ENCODE data around the gene COBL.

The COBL gene

GRCh38 chr7:51021906-51022570 lies 294.6 kb downstream of the COBL start:
- Mint-ChIP-seq H3K27me3 (no peaks in the 10 kb centered on the region), H3K27ac (no peak overlapping the region), H3K4me1 (ENCODE audit: low read depth) (peaks cover 1% of the 10 kb centered on the region), H3K4me3 (no peak overlapping the region), H3K9me3 (peaks cover 2% of the 10 kb centered on the region), H3K36me3 (ENCODE audit: low read depth) (no peaks in the 10 kb centered on the region)
- DNase-seq = no peak

GRCh38 chr7:51020944-51021343 lies 295.7 kb downstream of the COBL start:
- H3K27ac Mint-ChIP-seq = no peak overlapping the region
- no peaks in the 10 kb centered on the region for H3K27me3 Mint-ChIP-seq
- H3K36me3 Mint-ChIP-seq (ENCODE audit: low read depth) = no peaks in the 10 kb centered on the region
- DNase-seq = no peak
- H3K4me3 Mint-ChIP-seq = no peak overlapping the region
- H3K9me3 Mint-ChIP-seq = peaks cover 2% of the 10 kb centered on the region
- H3K4me1 Mint-ChIP-seq (ENCODE audit: low read depth) = peaks cover 1% of the 10 kb centered on the region

GRCh38 chr7:51019891-51020870 lies 296.4 kb downstream of the COBL start:
- Mint-ChIP-seq H3K4me3 (no peak overlapping the region), H3K9me3 (peaks cover 2% of the 10 kb centered on the region), H3K4me1 (ENCODE audit: low read depth) (peaks cover 1% of the 10 kb centered on the region), H3K36me3 (ENCODE audit: low read depth) (no peaks in the 10 kb centered on the region), H3K27me3 (no peaks in the 10 kb centered on the region), H3K27ac (no peak overlapping the region)
- DNase-seq = no peak

GRCh38 chr7:51019191-51019844 lies 297.3 kb downstream of the COBL start:
- no peak overlapping the region for H3K27ac Mint-ChIP-seq
- DNase-seq = no peak
- H3K36me3 Mint-ChIP-seq (ENCODE audit: low read depth) = no peaks in the 10 kb centered on the region
- no peak overlapping the region for H3K4me3 Mint-ChIP-seq
- H3K4me1 Mint-ChIP-seq (ENCODE audit: low read depth) = peaks cover 1% of the 10 kb centered on the region
- peaks cover 2% of the 10 kb centered on the region for H3K9me3 Mint-ChIP-seq
- H3K27me3 Mint-ChIP-seq = no peaks in the 10 kb centered on the region

GRCh38 chr7:51017576-51018535 lies 298.8 kb downstream of the COBL start:
- Mint-ChIP-seq H3K9me3 (peaks cover 2% of the 10 kb centered on the region), H3K27me3 (no peaks in the 10 kb centered on the region), H3K4me3 (no peak overlapping the region), H3K4me1 (ENCODE audit: low read depth) (peaks cover 1% of the 10 kb centered on the region), H3K36me3 (ENCODE audit: low read depth) (no peaks in the 10 kb centered on the region), H3K27ac (peak overlapping the region; percentile 53)
- DNase-seq = no peak

- H3K27me3 Mint-ChIP-seq = no peaks in the 10 kb centered on the region
- DNase-seq = no peak
- no peak overlapping the region for H3K27ac Mint-ChIP-seq
- peaks cover 1% of the 10 kb centered on the region for H3K4me1 Mint-ChIP-seq (ENCODE audit: low read depth)
- H3K9me3 Mint-ChIP-seq = peaks cover 2% of the 10 kb centered on the region
- H3K4me3 Mint-ChIP-seq = no peak overlapping the region
- H3K36me3 Mint-ChIP-seq (ENCODE audit: low read depth) = no peaks in the 10 kb centered on the region
Observed at GRCh38 chr7:51016546-51016945, 300.1 kb downstream of the COBL start.

- Mint-ChIP-seq H3K36me3 (ENCODE audit: low read depth) (no peaks in the 10 kb centered on the region), H3K27me3 (no peaks in the 10 kb centered on the region), H3K27ac (no peak overlapping the region), H3K4me1 (ENCODE audit: low read depth) (peaks cover 1% of the 10 kb centered on the region), H3K4me3 (no peak overlapping the region), H3K9me3 (peaks cover 2% of the 10 kb centered on the region)
- no peak for DNase-seq
Observed at GRCh38 chr7:51015581-51015980, 301.0 kb downstream of the COBL start.

GRCh38 chr7:51014811-51015210 lies 301.8 kb downstream of the COBL start:
- Mint-ChIP-seq H3K36me3 (ENCODE audit: low read depth) (no peaks in the 10 kb centered on the region), H3K27me3 (no peaks in the 10 kb centered on the region), H3K9me3 (peaks cover 2% of the 10 kb centered on the region), H3K4me3 (no peak overlapping the region), H3K27ac (no peak overlapping the region), H3K4me1 (ENCODE audit: low read depth) (peaks cover 1% of the 10 kb centered on the region)
- DNase-seq = no peak

GRCh38 chr7:51013861-51014511 lies 302.6 kb downstream of the COBL start:
- Mint-ChIP-seq H3K36me3 (ENCODE audit: low read depth) (no peaks in the 10 kb centered on the region), H3K27me3 (no peaks in the 10 kb centered on the region), H3K9me3 (peaks cover 2% of the 10 kb centered on the region), H3K4me1 (ENCODE audit: low read depth) (peaks cover 1% of the 10 kb centered on the region), H3K27ac (no peak overlapping the region), H3K4me3 (no peak overlapping the region)
- DNase-seq = no peak

- Mint-ChIP-seq H3K4me3 (no peak overlapping the region), H3K36me3 (ENCODE audit: low read depth) (no peaks in the 10 kb centered on the region), H3K9me3 (peaks cover 2% of the 10 kb centered on the region), H3K4me1 (ENCODE audit: low read depth) (peaks cover 1% of the 10 kb centered on the region), H3K27ac (no peak overlapping the region), H3K27me3 (no peaks in the 10 kb centered on the region)
- DNase-seq = no peak
Observed at GRCh38 chr7:51013218-51013786, 303.3 kb downstream of the COBL start.

- Mint-ChIP-seq H3K27ac (no peak overlapping the region), H3K4me1 (ENCODE audit: low read depth) (no peaks in the 10 kb centered on the region), H3K4me3 (no peak overlapping the region), H3K9me3 (no peaks in the 10 kb centered on the region), H3K27me3 (no peaks in the 10 kb centered on the region), H3K36me3 (ENCODE audit: low read depth) (no peaks in the 10 kb centered on the region)
- no peak for DNase-seq
Observed at GRCh38 chr7:51012569-51013217, 303.9 kb downstream of the COBL start.

GRCh38 chr7:51011710-51012350 lies 304.8 kb downstream of the COBL start:
- no peaks in the 10 kb centered on the region for H3K9me3 Mint-ChIP-seq

More at GRCh38 chr7:51011710-51012350, 304.8 kb downstream of the COBL start:
- Mint-ChIP-seq H3K27ac (no peak overlapping the region), H3K4me3 (no peak overlapping the region), H3K4me1 (ENCODE audit: low read depth) (no peaks in the 10 kb centered on the region), H3K36me3 (ENCODE audit: low read depth) (no peaks in the 10 kb centered on the region), H3K27me3 (no peaks in the 10 kb centered on the region)
- DNase-seq = no peak

Measured in activated T-cell treated with anti-CD3 and anti-CD28 coated beads, Interleukin-2, amount 50 U/mL, for 24 hours (primary cell).